CD4-positive, alpha-beta T cell treated with Interleukin-15 for 4 hours (primary cell): ENCODE measurements around the gene MEGF8.
A peak's percentile ranks its signal among the peaks of the same experiment; 100 is the strongest.

Source experiments
- DNase-seq: peaks from one replicate; pipeline ENCODE4 v3.0.0-alpha.2; 2020; ENCODE audit warnings: low spot score

MEGF8 gene

DNA sequence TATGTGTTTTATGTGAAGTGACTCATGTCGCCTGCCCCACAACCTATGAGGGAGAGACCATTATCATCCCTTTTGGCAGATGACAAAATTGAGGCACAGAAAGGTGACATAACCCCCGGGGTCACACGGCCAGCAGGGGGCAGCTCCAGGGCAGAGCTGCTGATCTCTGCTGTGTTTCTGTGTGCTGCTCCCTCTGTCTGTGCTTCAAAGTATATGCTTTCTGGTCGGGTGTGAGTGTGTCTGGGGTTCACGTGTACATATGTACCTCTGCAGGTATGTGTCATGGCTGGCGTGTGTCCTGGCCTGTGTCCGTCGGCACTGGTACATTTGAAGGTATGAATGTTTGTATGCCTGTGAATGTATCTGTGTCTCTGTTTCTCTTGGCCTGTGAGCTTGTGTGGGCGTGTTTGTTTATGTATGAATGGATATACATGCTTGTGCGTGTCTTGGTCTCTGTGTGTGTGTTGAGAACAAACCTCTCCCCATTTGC lies 94.7 kb downstream of the MEGF8 start:
- peak; percentile 83 for DNase-seq

DNA sequence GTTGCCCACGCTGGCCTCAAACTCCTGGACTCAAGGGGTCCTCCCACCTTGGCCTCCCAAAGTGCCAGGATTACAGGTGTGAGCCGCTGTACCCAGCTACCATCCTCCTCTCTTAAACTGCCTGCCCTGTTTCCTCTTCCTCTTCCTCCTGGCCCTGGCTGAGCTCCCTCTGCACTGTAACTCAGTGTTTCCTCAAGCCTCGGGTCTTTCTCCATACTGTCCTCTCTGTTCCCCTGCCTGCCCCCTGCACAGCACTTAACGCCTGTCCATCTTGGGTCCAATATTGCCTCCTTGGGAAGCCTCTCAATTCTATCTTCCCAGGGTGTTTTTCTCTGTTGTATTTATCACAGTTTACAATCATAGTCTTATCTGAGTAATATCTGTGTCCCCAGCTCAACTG lies 95.7 kb downstream of the MEGF8 start:
- no peak for DNase-seq

DNA sequence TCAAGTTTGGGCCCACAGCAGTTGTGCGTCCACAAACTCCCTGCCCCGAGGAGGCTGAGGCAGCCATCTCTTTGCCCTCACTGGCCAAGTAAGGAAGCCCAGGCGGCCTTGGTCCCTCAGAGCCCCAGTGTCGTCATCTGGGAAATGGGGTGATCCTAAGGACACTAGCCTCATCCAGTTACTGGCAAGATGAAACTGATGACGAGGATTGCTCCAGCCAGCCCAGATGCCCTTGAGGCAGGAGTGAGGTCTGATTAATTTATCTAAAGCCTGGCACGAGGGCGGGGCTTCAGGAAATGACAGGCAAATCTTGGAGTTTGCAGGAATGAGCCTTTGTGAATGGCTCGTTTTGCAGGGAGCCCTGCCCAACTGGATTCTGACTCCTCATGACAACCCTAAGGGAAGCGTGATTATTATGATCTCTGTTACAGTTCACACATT lies 96.2 kb downstream of the MEGF8 start:
- no peak for DNase-seq

DNA sequence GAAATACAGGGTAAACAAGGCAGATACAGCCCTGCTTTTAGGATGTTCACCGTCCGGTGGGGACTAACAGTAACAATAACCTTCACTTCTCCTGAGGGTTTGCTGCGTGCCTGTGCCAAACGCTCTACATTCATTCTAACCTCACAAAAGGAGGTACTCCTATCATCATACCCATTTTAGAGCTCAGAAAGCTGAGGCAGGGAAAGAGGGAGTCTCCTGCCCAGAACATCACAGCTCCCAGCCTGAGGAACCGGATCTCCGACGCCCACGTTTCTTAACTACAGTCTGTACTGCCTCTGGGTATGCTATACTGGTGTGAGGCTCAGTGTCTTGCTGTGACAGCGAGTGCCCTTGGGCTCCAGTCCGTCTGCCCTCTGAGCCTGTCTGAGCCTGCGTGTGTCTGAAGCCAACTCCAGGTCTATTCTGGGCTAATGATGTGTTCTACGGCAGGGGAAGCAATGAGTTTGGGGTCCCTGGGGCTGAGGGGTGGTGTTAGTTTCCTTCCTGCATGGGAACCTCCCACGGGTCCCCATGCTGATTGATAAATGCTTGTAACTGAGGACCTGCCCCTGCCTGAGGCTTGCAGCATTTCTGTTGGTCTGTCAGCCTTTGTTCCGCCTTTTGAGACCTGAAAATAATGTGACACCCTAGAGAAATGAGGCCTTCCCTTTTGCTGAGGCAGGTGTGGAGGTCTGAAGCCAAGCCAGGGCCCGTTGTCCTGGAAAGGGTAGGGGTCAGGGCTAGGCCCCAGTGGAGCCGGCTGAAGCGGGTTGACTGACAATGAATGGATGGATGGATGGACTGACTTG lies 96.9 kb downstream of the MEGF8 start:
- DNase-seq, result no peak

DNA sequence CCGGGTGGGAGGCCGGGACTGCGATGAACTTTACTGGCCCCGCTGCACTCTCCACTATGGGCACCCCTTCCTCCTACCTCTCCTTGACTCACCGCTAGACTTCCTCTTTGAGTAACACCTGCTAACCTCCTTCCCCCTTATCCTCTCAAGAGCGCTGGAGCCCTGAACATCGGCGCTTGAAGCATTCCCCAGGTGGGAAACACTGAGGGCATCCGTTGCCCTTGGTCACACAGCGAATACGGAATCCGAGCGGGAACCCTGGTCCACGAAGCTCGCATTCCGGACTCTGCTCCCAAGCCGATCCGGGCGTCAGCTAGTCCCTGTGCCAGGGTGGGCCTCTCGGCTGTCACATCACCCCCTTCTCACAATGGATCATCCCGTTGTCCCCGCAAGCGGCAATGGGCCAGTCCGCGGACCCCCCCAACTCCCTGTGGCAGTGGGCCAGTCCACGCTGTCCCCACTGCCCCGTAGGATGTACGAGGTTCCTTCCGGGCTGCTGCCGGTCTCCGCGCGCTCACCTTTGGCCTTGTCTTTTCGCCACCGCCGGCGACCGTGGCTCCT lies 97.5 kb downstream of the MEGF8 start:
- DNase-seq, result peak; percentile 54

DNA sequence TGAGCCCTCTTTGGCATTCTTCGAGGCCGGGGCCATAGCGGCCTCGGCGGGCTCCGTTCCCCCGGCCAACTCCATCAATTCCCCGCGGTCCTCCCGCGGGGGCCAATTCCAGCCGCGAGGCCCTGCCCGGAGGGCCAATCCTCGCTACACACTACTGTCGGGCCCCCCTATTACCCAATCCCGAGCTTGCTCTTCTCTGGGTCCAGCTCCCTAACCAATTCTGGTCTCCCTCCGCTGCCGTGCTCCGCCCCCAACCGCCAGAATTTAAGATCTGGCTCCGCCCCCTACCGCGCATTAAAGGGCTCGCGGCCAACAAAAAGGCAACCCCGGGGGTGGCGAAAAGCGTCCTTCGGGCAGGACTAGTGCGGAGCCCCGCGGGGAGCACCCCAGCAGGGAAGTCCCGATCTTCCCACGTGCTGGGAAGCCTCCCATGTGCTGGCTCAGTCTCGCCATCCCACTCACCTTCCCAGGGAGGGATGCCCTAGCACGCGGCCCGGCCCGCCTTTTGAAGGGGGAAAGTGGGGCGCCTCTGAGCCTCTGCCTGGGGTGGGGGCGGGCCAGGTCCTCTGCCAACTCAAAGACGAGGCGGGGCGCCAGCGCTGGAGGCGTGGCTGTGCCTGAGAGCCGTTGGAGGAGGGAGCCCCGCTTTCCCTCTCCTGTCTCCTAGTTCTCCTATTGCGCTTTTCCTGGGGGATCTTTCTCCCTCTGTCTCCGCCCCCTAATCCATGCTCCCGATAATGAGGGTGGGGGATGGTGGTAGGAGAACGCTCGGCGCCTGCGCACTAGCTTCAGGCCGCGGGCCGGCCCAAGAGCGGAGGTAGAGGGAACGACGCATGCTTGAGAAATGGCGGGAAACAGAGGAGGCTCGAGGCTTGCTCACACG lies 98.3 kb downstream of the MEGF8 start:
- peak; percentile 94 for DNase-seq

DNA sequence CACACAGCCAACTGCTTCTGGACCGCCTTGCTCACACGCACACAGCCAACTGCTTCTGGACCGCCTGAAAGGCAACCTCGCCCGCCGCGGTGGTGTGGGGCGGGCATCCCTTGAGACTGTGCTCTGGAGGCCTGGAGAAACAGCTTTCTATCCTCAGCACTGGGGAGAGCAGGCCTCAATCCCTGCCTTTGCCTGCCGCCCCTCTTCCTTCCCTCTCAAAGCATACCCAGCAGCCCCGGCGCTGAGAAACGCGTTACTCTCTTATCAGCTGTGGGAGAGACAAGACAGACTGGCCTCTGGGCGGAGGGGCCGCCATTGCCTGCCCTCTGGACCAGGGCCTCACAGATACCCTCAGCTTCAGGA lies 98.9 kb downstream of the MEGF8 start:
- no peak for DNase-seq

DNA sequence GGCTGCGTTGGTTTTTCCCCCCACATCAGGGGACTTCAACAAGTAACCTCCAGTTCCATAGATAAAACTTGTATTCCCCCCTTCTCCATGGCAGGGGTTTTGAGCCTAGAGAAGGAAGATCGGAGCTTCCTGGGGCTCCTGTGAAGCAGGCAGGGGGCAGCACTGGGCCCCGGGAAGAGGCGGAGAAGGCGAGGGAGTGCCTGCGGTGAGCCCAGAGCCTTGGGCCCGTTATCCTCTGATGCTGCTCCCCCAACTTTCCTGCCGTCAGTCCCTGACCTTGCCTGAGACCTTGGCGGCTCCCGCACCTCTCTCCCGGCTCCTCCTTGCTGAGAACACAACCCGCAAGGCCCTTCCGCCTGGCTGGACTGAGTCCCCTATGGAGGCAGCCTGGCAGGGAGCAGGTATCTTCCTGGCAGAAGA lies 99.3 kb downstream of the MEGF8 start:
- no peak for DNase-seq

DNA sequence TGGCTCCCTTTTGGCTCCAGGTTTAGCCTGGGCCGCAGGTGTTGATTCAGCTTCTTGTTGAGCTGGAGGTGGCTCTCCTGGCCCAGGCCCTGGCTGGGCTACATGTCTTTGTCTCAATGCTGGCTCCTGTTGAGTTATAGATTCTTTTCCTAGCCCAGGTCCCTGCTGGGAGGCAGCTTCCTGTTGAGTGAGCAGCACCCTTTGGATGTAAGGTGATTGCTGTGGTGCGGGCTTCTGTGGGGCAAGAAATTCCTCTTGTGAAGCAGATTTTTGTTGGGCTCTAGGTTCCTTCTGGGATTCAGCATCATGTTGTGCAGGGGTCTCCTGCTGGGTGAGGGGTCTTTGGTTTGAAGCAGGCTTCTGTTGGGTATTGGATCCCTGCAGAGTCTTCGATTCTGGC lies 101.2 kb downstream of the MEGF8 start:
- no peak for DNase-seq

DNA sequence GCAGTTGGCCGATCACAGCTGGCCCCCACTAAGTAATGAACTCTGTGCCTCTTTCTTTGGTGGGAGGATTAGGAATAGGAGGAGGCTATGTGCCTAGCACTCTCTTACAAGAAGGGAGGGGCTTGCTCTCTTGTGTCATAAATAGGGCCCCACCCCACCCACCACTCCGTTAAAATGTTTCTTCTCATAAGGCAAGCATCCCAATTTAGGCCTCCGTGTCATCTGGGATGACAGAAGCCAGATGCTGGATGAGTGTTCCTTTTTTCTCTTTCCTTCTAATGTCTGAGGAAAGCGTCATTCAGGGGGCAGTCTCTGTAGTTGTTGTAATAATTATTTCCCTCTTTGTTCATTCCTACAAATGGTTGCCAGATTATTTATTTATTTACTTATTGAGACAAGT lies 101.9 kb downstream of the MEGF8 start, which contains the start of gene LIPE:
LIPE (minus strand) TSS at position 76 of the 400 bp plus-strand sequence. CDS start 239 bp downstream, outside the sequence.
- DNase-seq, result no peak
